Karpas-422 (cell line): ENCODE data around the gene SLC39A2. TPM values are rescaled to one million over a fixed set of nuclear protein-coding genes. Genes with fewer than 3 reads are reported as not detected.
"Not testable (repeated sequence)": the region's sequence is repeated elsewhere in the genome, so short reads cannot be mapped to it uniquely, and the experiment has no call there.

Source experiments
- DNase-seq: peaks from one replicate; pipeline ENCODE4 v3.0.0-alpha.2; 2015
- H2AFZ ChIP-seq: fragments of 200-600 bp; sonication (generic); 2 replicates; pipeline ENCODE4 v1.6.1; 2014; ENCODE audit warnings: antibody characterized with exemption, low read length, mixed read lengths
- H3K27ac ChIP-seq: fragments of 200-600 bp; sonication (generic); 2 replicates; pipeline ENCODE4 v1.5.1; 2014; ENCODE audit warnings: mild to moderate bottlenecking, low read length, moderate library complexity
- H3K27me3 ChIP-seq: fragments of 200-600 bp; sonication (generic); 2 replicates; pipeline ENCODE4 v1.6.1; 2014; ENCODE audit warnings: low read length, mixed read lengths
- H3K36me3 ChIP-seq: fragments of 200-600 bp; sonication (generic); 2 replicates; pipeline ENCODE4 v1.6.1; 2014; ENCODE audit warnings: low read length, mixed read lengths; ENCODE audit not compliant: insufficient read depth
- H3K4me1 ChIP-seq: fragments of 200-600 bp; sonication (generic); 2 replicates; pipeline ENCODE4 v1.6.1; 2014; ENCODE audit warnings: mild to moderate bottlenecking, low read length, mixed read lengths
- H3K4me2 ChIP-seq: fragments of 200-600 bp; sonication (generic); 2 replicates; pipeline ENCODE4 v1.6.1; 2014; ENCODE audit warnings: low read length, low read depth, mild to moderate bottlenecking; ENCODE audit not compliant: poor library complexity, severe bottlenecking
- H3K4me3 ChIP-seq: fragments of 200-600 bp; sonication (generic); 2 replicates; pipeline ENCODE4 v1.5.1; 2014; ENCODE audit warnings: mild to moderate bottlenecking, antibody characterized with exemption, low read length, mixed read lengths
- H3K79me2 ChIP-seq: fragments of 200-600 bp; sonication (generic); 2 replicates; pipeline ENCODE4 v1.6.1; 2014; ENCODE audit warnings: mild to moderate bottlenecking, low read length, mixed read lengths
- H3K9ac ChIP-seq: fragments of 200-600 bp; sonication (generic); 2 replicates; pipeline ENCODE4 v1.6.0; 2014; ENCODE audit warnings: low read length
- H3K9me2 ChIP-seq: fragments of 200-600 bp; sonication (generic), shearing (Covaris generic); replicated peaks from 2 replicates; pipeline ENCODE4 v1.6.0; 2014; ENCODE audit warnings: mild to moderate bottlenecking, low read length, moderate library complexity; ENCODE audit not compliant: insufficient read depth
- H3K9me3 ChIP-seq: fragments of 300-700, 200-600 bp; sonication (generic); 2 replicates; pipeline ENCODE4 v1.6.1; 2014; ENCODE audit warnings: low read length, mixed read lengths
- H4K20me1 ChIP-seq: fragments of 200-600 bp; sonication (generic); 2 replicates; pipeline ENCODE4 v1.6.1; 2014; ENCODE audit warnings: mild to moderate bottlenecking, antibody characterized with exemption, low read length, low read depth; ENCODE audit not compliant: insufficient read depth
- total RNA-seq: library from RNA; depleted of rRNA; stranded (reverse); fragments of >200 nt; shearing (Covaris generic); gene quantifications from 2 replicates; pipeline ENCODE4 v1.2.3, GENCODE V29; 2014; ENCODE audit warnings: low replicate concordance; rRNA removed

Gene SLC39A2, protein sequence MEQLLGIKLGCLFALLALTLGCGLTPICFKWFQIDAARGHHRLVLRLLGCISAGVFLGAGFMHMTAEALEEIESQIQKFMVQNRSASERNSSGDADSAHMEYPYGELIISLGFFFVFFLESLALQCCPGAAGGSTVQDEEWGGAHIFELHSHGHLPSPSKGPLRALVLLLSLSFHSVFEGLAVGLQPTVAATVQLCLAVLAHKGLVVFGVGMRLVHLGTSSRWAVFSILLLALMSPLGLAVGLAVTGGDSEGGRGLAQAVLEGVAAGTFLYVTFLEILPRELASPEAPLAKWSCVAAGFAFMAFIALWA
- not detected in 2 replicates for total RNA-seq

DNA sequence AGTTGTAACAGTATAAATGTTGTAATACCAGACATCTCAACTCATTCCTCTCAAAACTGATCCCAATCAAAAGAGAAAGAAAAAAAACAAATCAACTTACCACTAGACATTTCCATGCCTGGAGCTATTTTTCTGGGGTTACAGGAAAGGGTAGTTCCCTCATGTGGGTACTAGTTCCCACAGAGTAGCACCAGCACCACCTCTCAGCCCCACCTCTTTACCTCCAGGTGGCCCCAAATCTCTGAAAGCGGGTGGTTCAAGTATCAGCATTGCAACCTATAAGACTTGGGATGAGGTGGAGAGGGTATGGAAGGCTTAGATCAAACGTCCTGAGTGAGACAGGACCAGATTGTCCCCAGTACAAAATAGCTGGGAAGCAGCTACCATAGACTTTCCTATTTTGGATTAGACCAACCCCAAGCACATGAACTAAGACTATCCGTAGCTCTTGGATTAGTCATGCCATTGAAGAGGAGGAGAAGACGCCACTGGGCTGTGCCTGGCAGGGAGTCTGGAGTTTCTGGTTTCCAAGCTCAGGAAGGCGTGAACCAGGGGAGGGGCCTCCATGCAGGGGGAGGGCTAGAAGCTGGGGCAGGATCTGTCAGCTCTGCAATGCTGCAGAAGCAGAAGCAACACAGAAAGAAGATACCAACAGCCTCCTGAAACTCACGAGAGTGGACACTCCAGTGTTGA, at the start of gene SLC39A2:
TSS of gene SLC39A2 (plus strand) at position 620 of the 693 bp plus-strand sequence. CDS start 154 bp downstream, outside the sequence.
- no peak for DNase-seq
- Histone ChIP-seq H3K27me3 (no peaks in the 10 kb centered on the region), H3K79me2 (no peaks in the 10 kb centered on the region), H3K9me2 (no peaks in the 10 kb centered on the region), H4K20me1 (no peaks in the 10 kb centered on the region), H3K9ac (no peak within 1 kb of the TSS), H3K4me1 (no peaks in the 10 kb centered on the region), H3K9me3 (no peaks in the 10 kb centered on the region), H3K4me3 (no peak within 1 kb of the TSS), H2AFZ (no peak within 1 kb of the TSS), H3K27ac (no peak within 1 kb of the TSS), H3K36me3 (peaks cover 26% of the 10 kb centered on the region; the same call in 1 of the 2 replicates), H3K4me2 (no peak within 1 kb of the TSS)

GRCh38 chr14:20954736-20955537, 44.2 kb upstream of the SLC39A2 start, which contains the start of gene RNASE2:
Gene RNASE2, plus strand, starts transcription at chr14:20955487. Its CDS starts 285 bp downstream, at chr14:20955772.
- H3K27me3 ChIP-seq, H4K20me1 ChIP-seq, H3K9ac ChIP-seq, H3K79me2 ChIP-seq, H3K9me2 ChIP-seq, H3K9me3 ChIP-seq, H3K4me1 ChIP-seq, H3K36me3 ChIP-seq, H3K27ac ChIP-seq, H3K4me2 ChIP-seq, DNase-seq, H2AFZ ChIP-seq, H3K4me3 ChIP-seq: not testable (repeated sequence)

GRCh38 chr14:20955538-20955873, 43.6 kb upstream of the SLC39A2 start:
- H3K4me3 ChIP-seq, H2AFZ ChIP-seq, H3K9ac ChIP-seq, H3K27me3 ChIP-seq, H3K27ac ChIP-seq, H3K9me3 ChIP-seq, H3K4me1 ChIP-seq, DNase-seq, H3K4me2 ChIP-seq, H3K79me2 ChIP-seq, H4K20me1 ChIP-seq, H3K9me2 ChIP-seq, H3K36me3 ChIP-seq: not testable (repeated sequence)

GRCh38 chr14:20956376-20956976, 42.6 kb upstream of the SLC39A2 start:
- H3K4me2 ChIP-seq, result no peak overlapping the region
- H3K9me2 ChIP-seq, result no peaks in the 10 kb centered on the region
- no peaks in the 10 kb centered on the region for H3K36me3 ChIP-seq
- H3K4me3 ChIP-seq, result no peak overlapping the region
- no peaks in the 10 kb centered on the region for H4K20me1 ChIP-seq
- H3K79me2 ChIP-seq, result no peaks in the 10 kb centered on the region
- H3K27ac ChIP-seq, result no peak overlapping the region
- H3K9ac ChIP-seq, result no peak overlapping the region
- H2AFZ ChIP-seq, result no peak overlapping the region
- H3K4me1 ChIP-seq, result peaks cover 9% of the 10 kb centered on the region
- no peaks in the 10 kb centered on the region for H3K27me3 ChIP-seq
- H3K9me3 ChIP-seq, result no peaks in the 10 kb centered on the region
- DNase-seq, result no peak

DNA sequence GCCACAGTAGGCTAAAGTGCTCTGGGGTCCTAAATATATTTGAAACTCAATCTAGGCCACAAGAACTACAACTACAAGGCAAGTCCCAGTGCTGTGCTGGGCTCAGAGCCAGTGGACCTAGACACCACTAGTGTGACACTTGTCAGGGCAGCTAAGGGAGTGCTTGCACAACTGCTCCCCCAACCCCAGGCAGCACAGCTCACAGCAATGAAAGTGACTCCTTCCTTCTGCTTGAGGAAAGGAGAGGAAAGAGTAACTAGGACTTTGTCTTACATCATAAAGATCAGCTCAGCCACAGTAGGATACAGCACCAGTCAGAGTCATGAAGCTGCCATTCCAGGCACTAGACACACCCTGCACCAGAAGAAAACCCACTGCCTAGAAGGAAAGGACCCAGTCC, 40.1 kb upstream of the SLC39A2 start:
- H3K79me2 ChIP-seq, H3K9me3 ChIP-seq, H3K4me3 ChIP-seq, H3K27ac ChIP-seq, H3K4me2 ChIP-seq, H3K36me3 ChIP-seq, H2AFZ ChIP-seq, H4K20me1 ChIP-seq, H3K9me2 ChIP-seq, DNase-seq, H3K27me3 ChIP-seq, H3K9ac ChIP-seq: not testable (repeated sequence)
- peaks cover 21% of the 10 kb centered on the region for H3K4me1 ChIP-seq

- Histone ChIP-seq H2AFZ (no peak overlapping the region), H3K9me2 (no peaks in the 10 kb centered on the region), H3K27ac (no peak overlapping the region), H3K4me1 (peaks cover 16% of the 10 kb centered on the region), H3K4me2 (no peak overlapping the region), H3K4me3 (no peak overlapping the region), H3K9me3 (no peaks in the 10 kb centered on the region), H3K79me2 (no peaks in the 10 kb centered on the region), H3K36me3 (no peaks in the 10 kb centered on the region), H3K27me3 (no peaks in the 10 kb centered on the region), H4K20me1 (no peaks in the 10 kb centered on the region), H3K9ac (no peak overlapping the region)
- DNase-seq, result no peak
Observed at GRCh38 chr14:20969336-20969735, 29.8 kb upstream of the SLC39A2 start.

DNA sequence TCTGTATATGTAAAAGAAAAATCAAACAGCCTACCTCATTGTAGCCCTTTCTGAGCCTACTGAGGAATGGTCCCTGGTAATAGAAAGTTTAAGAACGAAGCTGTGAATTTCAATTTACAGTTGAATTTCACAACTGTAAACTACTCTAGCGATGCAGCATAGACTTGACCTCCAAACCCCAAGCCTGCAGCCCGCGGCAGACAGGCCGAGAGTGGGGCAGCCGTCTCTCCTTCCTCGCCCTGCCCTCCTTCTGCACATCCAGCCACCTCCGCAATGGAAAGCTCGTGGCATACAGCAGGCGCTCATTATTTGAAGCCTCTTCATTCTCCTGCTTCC, 28.5 kb upstream of the SLC39A2 start:
- H3K9me2 ChIP-seq, result no peaks in the 10 kb centered on the region
- peak overlapping the region; percentile 95 for H3K4me2 ChIP-seq
- peak overlapping the region; percentile 80 for H3K4me3 ChIP-seq
- H3K79me2 ChIP-seq, result no peaks in the 10 kb centered on the region
- H3K4me1 ChIP-seq, result peaks cover 16% of the 10 kb centered on the region
- peak overlapping the region; percentile 99 for H2AFZ ChIP-seq
- no peaks in the 10 kb centered on the region for H3K27me3 ChIP-seq
- no peak overlapping the region for H3K27ac ChIP-seq
- no peaks in the 10 kb centered on the region for H3K9me3 ChIP-seq
- peak; percentile 48 for DNase-seq
- no peaks in the 10 kb centered on the region for H3K36me3 ChIP-seq
- H3K9ac ChIP-seq, result peak overlapping the region; percentile 76
- H4K20me1 ChIP-seq, result no peaks in the 10 kb centered on the region
